ENCODE measurements around the gene CAMSAP3.

- TF ChIP-seq CTCF (IDR thresholded peaks at IDR 0.05), result no peak
- TF ChIP-seq POLR2A (IDR thresholded peaks at IDR 0.05), result no peak
These were observed 24.2 kb downstream of the CAMSAP3 start for GRCh38 chr19:7619671-7620441.

All from body of pancreas (tissue), 4 donors.